ENCODE results near the gene CCNY.

Gene CCNY

GRCh38 chr10:35456784-35457183 is 120.5 kb downstream of the CCNY start:
- Histone ChIP-seq H3K4me1 (ENCODE audit: insufficient read depth, low read length, poor library complexity, severe bottlenecking) (peaks cover 22% of the 10 kb centered on the region), H3K79me2 (ENCODE audit: insufficient read depth, low read length) (peaks cover 99% of the 10 kb centered on the region), H2AFZ (ENCODE audit: low read length) (no peak overlapping the region), H3K4me3 (ENCODE audit: low read length, poor library complexity, severe bottlenecking) (no peak overlapping the region), H3K27me3 (ENCODE audit: insufficient read depth, low read length, poor library complexity, severe bottlenecking) (no peaks in the 10 kb centered on the region), H4K20me1 (ENCODE audit: insufficient read depth, low read length, poor library complexity, severe bottlenecking) (peaks cover 40% of the 10 kb centered on the region), H3K9me3 (ENCODE audit: insufficient read depth, low read depth, low read length) (no peaks in the 10 kb centered on the region), H3K36me3 (ENCODE audit: insufficient read depth, low read length) (no peaks in the 10 kb centered on the region), H3F3A (ENCODE audit: low read depth) (no peaks in the 10 kb centered on the region), H3K9ac (ENCODE audit: low read depth, low read length, poor library complexity, severe bottlenecking) (no peak overlapping the region), H3K4me2 (ENCODE audit: low read depth, low read length, poor library complexity, severe bottlenecking) (no peak overlapping the region), H3K9me2 (replicated peaks; ENCODE audit: low read depth, low read length) (no peaks in the 10 kb centered on the region)
- no peak for TF ChIP-seq EZH2phosphoT487 (IDR thresholded peaks at IDR 0.05; ENCODE audit: borderline replicate concordance)
- TF ChIP-seq CTCF (conservative IDR thresholded peaks at IDR 0.05; ENCODE audit: low read length) = no peak

GRCh38 chr10:35458500-35459448 is 122.5 kb downstream of the CCNY start:
- no peak for TF ChIP-seq EZH2phosphoT487 (IDR thresholded peaks at IDR 0.05; ENCODE audit: borderline replicate concordance)
- no peak for TF ChIP-seq CTCF (conservative IDR thresholded peaks at IDR 0.05; ENCODE audit: low read length)
- H3K36me3 ChIP-seq (ENCODE audit: insufficient read depth, low read length) = no peaks in the 10 kb centered on the region
- H3K4me3 ChIP-seq (ENCODE audit: low read length, poor library complexity, severe bottlenecking) = no peak overlapping the region
- peaks cover 47% of the 10 kb centered on the region for H4K20me1 ChIP-seq (ENCODE audit: insufficient read depth, low read length, poor library complexity, severe bottlenecking)
- H3K4me2 ChIP-seq (ENCODE audit: low read depth, low read length, poor library complexity, severe bottlenecking) = no peak overlapping the region
- H3K4me1 ChIP-seq (ENCODE audit: insufficient read depth, low read length, poor library complexity, severe bottlenecking) = peaks cover 37% of the 10 kb centered on the region
- no peaks in the 10 kb centered on the region for H3K9me2 ChIP-seq (replicated peaks; ENCODE audit: low read depth, low read length)
- H3K27me3 ChIP-seq (ENCODE audit: insufficient read depth, low read length, poor library complexity, severe bottlenecking) = no peaks in the 10 kb centered on the region
- H3F3A ChIP-seq (ENCODE audit: low read depth) = no peaks in the 10 kb centered on the region
- peaks cover 99% of the 10 kb centered on the region for H3K79me2 ChIP-seq (ENCODE audit: insufficient read depth, low read length)
- no peaks in the 10 kb centered on the region for H3K9me3 ChIP-seq (ENCODE audit: insufficient read depth, low read depth, low read length)
- no peak overlapping the region for H3K9ac ChIP-seq (ENCODE audit: low read depth, low read length, poor library complexity, severe bottlenecking)
- no peak overlapping the region for H2AFZ ChIP-seq (ENCODE audit: low read length)

GRCh38 chr10:35459449-35459847 is 123.1 kb downstream of the CCNY start:
- peaks cover 99% of the 10 kb centered on the region for H3K79me2 ChIP-seq (ENCODE audit: insufficient read depth, low read length)

More at GRCh38 chr10:35459449-35459847, 123.1 kb downstream of the CCNY start:
- Histone ChIP-seq H3K9me2 (replicated peaks; ENCODE audit: low read depth, low read length) (no peaks in the 10 kb centered on the region), H3K27me3 (ENCODE audit: insufficient read depth, low read length, poor library complexity, severe bottlenecking) (no peaks in the 10 kb centered on the region), H3K4me2 (ENCODE audit: low read depth, low read length, poor library complexity, severe bottlenecking) (no peak overlapping the region), H4K20me1 (ENCODE audit: insufficient read depth, low read length, poor library complexity, severe bottlenecking) (peaks cover 49% of the 10 kb centered on the region), H3K9me3 (ENCODE audit: insufficient read depth, low read depth, low read length) (no peaks in the 10 kb centered on the region), H3K4me3 (ENCODE audit: low read length, poor library complexity, severe bottlenecking) (no peak overlapping the region), H3K9ac (ENCODE audit: low read depth, low read length, poor library complexity, severe bottlenecking) (no peak overlapping the region), H3K4me1 (ENCODE audit: insufficient read depth, low read length, poor library complexity, severe bottlenecking) (peaks cover 39% of the 10 kb centered on the region), H2AFZ (ENCODE audit: low read length) (no peak overlapping the region), H3K36me3 (ENCODE audit: insufficient read depth, low read length) (no peaks in the 10 kb centered on the region), H3F3A (ENCODE audit: low read depth) (no peaks in the 10 kb centered on the region)
- TF ChIP-seq CTCF (conservative IDR thresholded peaks at IDR 0.05; ENCODE audit: low read length) = no peak

Measured in Loucy (cell line).